ENCODE results near the gene LRRC36. TPM values are rescaled to one million over a fixed set of nuclear protein-coding genes. Genes with fewer than 3 reads are reported as not detected.

Gene LRRC36
- total and polyA plus RNA-seq, 2 donors (not counting 3 experiments of a cell fraction or from before 2014, with no cell fraction given): 0.30 to 2.0 TPM

DNA sequence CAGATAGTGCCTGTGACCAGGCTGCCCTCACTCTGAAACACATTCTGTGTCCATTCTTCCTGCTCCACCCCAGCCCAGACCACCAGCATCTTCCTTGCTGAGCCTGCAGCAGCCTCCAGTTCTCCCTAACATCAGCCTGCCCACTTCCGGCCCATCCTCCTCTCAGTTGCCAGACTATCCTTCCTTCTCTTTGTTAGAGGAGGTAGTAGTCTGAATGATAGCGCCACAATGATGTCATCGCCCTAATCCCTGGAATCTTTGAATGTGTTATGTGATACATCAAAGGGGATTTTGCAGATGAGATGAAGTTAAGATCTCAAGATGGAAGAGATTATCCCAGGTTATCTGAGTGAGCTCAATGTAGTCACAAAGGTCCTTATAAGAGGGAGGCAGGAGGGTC, 92.9 kb downstream of the LRRC36 start:
- Histone ChIP-seq H3K9ac (replicated peaks; ENCODE audit: extremely low read depth, insufficient read depth, low read length) (no peak overlapping the region), H3K9me3 (replicated peaks; ENCODE audit: control insufficient read depth, insufficient read depth, low read length) (no peaks in the 10 kb centered on the region), H3K4me1 (ENCODE audit: control insufficient read depth, extremely low read depth, insufficient read depth, low read length) (peaks cover 7% of the 10 kb centered on the region), H3K9me1 (replicated peaks; ENCODE audit: control insufficient read depth, extremely low read depth, insufficient read depth, low read length) (no peaks in the 10 kb centered on the region), H3K4me2 (ENCODE audit: insufficient read depth, low read length) (no peak overlapping the region), H4K20me1 (replicated peaks; ENCODE audit: control insufficient read depth, extremely low read depth, insufficient read depth, low read length) (no peaks in the 10 kb centered on the region), H3K36me3 (ENCODE audit: control insufficient read depth in 2 of 2, extremely low read depth in 1 of 2, insufficient read depth in 2 of 2, low read length in 2 of 2) (no peaks in the 10 kb centered on the region), H2AFZ (ENCODE audit: low read depth, low read length) (no peak overlapping the region), H3K27me3 (ENCODE audit: control insufficient read depth in 2 of 2, insufficient read depth in 2 of 2, low read length in 2 of 2) (peaks cover 4 to 14% of the 10 kb centered on the region in 2 experiments), H3K4me3 (replicated peaks in 1 of 3; ENCODE audit: insufficient read depth in 1 of 3, low read depth in 1 of 3, low read length in 3 of 3) (no peak overlapping the region), H3K79me2 (ENCODE audit: control insufficient read depth, insufficient read depth, low read length) (peaks cover 1% of the 10 kb centered on the region), H3K27ac (ENCODE audit: insufficient read depth, low read depth, low read length) (no peak overlapping the region)
- TF ChIP-seq, protein P1, sequence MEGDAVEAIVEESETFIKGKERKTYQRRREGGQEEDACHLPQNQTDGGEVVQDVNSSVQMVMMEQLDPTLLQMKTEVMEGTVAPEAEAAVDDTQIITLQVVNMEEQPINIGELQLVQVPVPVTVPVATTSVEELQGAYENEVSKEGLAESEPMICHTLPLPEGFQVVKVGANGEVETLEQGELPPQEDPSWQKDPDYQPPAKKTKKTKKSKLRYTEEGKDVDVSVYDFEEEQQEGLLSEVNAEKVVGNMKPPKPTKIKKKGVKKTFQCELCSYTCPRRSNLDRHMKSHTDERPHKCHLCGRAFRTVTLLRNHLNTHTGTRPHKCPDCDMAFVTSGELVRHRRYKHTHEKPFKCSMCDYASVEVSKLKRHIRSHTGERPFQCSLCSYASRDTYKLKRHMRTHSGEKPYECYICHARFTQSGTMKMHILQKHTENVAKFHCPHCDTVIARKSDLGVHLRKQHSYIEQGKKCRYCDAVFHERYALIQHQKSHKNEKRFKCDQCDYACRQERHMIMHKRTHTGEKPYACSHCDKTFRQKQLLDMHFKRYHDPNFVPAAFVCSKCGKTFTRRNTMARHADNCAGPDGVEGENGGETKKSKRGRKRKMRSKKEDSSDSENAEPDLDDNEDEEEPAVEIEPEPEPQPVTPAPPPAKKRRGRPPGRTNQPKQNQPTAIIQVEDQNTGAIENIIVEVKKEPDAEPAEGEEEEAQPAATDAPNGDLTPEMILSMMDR (IDR thresholded peaks at IDR 0.05; ENCODE audit: extremely low read depth in 1 of 2, insufficient read depth in 1 of 2, low read depth in 1 of 2, low read length in 2 of 2): no peak
- TF ChIP-seq POLR2AphosphoS5 (IDR thresholded peaks at IDR 0.05; ENCODE audit: insufficient read depth, low read depth, low read length) (no peak), FOS (IDR thresholded peaks at IDR 0.05; ENCODE audit: borderline replicate concordance, insufficient read depth, low read length) (no peak), EZH2 (IDR thresholded peaks at IDR 0.05; ENCODE audit: borderline replicate concordance, low read depth, low read length, severe bottlenecking) (no peak), POLR2A (IDR thresholded peaks at IDR 0.05; ENCODE audit: low read depth, low read length) (no peak), JUN (IDR thresholded peaks at IDR 0.05; ENCODE audit: borderline replicate concordance, insufficient read depth, insufficient read length, low read depth) (no peak), GATA2 (IDR thresholded peaks at IDR 0.05; ENCODE audit: insufficient read depth, insufficient read length, low read depth, low read length) (no peak), MYC (IDR thresholded peaks at IDR 0.05; ENCODE audit: low read depth, low read length) (no peak)
- TF ChIP-seq, protein P2, sequence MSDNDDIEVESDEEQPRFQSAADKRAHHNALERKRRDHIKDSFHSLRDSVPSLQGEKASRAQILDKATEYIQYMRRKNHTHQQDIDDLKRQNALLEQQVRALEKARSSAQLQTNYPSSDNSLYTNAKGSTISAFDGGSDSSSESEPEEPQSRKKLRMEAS (IDR thresholded peaks at IDR 0.05; ENCODE audit: insufficient read depth, insufficient read length): no peak
- dilution Hi-C loops (cut with MboI; ENCODE audit: extremely low pct_ligation_motif_present, low sequenced_read_pairs) (no loop called here), intact Hi-C loops (cut with micrococcal nuclease) (no loop called here)
- ChIA-PET POLR2A (no interaction called here), CTCF (interaction anchor here (0.6 kb wide), 2 partner anchors 24 to 93 kb away, joined by 3 to 4 read pairs; partner anchors contain the start of genes KCTD19 and LRRC36)
- FAIRE-seq (no peak), DNase-seq (ENCODE audit: low read depth, low spot score) (no peak)
- BruUV-seq (replicated peaks): no TSS peak
